Neural progenitor cell (in vitro differentiated cells): ENCODE measurements around the gene PSME2.

Experiments used
- EZH2 ChIP-seq: fragments of 200-600 bp; sonication (generic); IDR thresholded peaks from 2 replicates; pipeline ENCODE4 v1.6.1; 2017; ENCODE audit warnings: antibody characterized with exemption, mild to moderate bottlenecking, moderate library complexity
- EZH2phosphoT487 ChIP-seq: fragments of 200-600 bp; sonication (generic); IDR thresholded peaks from 2 replicates; pipeline ENCODE4 v1.6.1; 2017; ENCODE audit warnings: antibody characterized with exemption
- TF ChIP-seq, protein P1 (sequence below): fragments of 200-600 bp; sonication (generic); IDR thresholded peaks from 2 replicates; pipeline ENCODE4 v1.5.1; 2017; ENCODE audit warnings: antibody characterized with exemption, mild to moderate bottlenecking

DNA sequence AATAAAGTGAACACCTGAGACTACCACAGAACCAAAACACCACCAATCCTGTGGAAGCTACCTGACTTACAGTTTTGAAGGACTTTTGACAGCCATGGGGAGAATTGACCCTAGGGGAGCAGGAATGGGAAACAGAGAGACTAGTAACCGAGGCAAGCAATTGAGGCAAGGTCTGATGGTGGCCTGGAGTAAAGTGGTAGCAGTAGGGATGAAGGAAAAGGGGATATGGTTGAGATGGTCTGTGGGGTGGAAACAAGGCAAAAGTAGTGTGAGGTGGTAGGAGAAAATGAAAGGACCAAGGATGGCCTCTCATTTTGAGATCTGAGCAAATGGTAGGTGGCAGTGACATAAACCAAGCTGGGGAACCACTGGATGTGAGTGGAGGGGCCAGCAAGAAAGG lies 10.4 kb upstream of the PSME2 start:
- TF ChIP-seq, protein P1, sequence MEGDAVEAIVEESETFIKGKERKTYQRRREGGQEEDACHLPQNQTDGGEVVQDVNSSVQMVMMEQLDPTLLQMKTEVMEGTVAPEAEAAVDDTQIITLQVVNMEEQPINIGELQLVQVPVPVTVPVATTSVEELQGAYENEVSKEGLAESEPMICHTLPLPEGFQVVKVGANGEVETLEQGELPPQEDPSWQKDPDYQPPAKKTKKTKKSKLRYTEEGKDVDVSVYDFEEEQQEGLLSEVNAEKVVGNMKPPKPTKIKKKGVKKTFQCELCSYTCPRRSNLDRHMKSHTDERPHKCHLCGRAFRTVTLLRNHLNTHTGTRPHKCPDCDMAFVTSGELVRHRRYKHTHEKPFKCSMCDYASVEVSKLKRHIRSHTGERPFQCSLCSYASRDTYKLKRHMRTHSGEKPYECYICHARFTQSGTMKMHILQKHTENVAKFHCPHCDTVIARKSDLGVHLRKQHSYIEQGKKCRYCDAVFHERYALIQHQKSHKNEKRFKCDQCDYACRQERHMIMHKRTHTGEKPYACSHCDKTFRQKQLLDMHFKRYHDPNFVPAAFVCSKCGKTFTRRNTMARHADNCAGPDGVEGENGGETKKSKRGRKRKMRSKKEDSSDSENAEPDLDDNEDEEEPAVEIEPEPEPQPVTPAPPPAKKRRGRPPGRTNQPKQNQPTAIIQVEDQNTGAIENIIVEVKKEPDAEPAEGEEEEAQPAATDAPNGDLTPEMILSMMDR, result no peak
- TF ChIP-seq EZH2phosphoT487, result no peak
- no peak for TF ChIP-seq EZH2
